GM21737 (cell line): ENCODE data around the gene ZNF629.
"Not testable (repeated sequence)": the region's sequence is repeated elsewhere in the genome, so short reads cannot be mapped to it uniquely, and the experiment has no call there.

Experiments used
- ATAC-seq: cut with Tn5 transposase; IDR thresholded peaks from one replicate; pipeline ENCODE4 v1.9.1; 2021; ENCODE audit warnings: mild to moderate bottlenecking, moderate library complexity; ENCODE audit not compliant: unreplicated experiment

ZNF629 gene

DNA sequence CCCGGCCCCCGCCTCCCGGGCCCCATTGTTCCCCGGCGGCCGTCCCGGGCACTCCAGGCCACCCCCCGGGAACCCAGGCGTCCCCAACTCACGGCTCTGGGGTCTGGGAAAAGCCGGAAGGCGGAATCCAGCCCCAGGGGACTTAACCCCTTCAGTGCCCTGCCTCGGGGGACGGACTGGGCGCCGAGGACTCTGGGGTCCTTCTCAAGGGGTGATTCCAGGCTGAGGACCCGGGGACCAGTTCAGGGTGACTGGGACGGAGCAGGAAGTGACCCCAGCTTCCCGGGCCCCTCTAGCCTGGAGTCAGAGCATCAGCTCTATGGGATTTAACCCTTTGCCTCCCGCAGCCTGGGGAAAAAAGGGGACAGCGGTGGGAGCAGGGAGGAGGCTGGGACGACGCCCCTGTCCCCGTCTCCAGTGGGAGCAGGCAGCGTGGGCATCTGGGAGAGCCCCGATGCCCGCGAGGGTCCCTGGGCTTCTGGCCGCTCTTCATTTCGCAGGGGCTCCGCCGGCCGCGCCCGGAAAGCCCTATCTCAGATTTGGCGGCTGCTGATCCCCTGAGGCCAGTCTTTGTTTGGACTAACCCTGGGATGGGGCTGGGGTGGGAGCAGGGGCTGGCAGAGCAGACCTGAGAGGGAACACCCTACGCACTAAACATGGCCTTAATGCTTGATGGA, at the start of gene ZNF629:
ZNF629 (minus strand) TSS at position 270 of the 677 bp plus-strand sequence. CDS start 2,723 bp downstream, outside the sequence.
- ATAC-seq: no peak

GRCh38 chr16:30834130-30834740, 47.2 kb upstream of the ZNF629 start:
- no peak for ATAC-seq

- no peak for ATAC-seq
Measured at GRCh38 chr16:30830072-30830417, 43.0 kb upstream of the ZNF629 start.

GRCh38 chr16:30829130-30830071, 42.4 kb upstream of the ZNF629 start:
- ATAC-seq: no peak

DNA sequence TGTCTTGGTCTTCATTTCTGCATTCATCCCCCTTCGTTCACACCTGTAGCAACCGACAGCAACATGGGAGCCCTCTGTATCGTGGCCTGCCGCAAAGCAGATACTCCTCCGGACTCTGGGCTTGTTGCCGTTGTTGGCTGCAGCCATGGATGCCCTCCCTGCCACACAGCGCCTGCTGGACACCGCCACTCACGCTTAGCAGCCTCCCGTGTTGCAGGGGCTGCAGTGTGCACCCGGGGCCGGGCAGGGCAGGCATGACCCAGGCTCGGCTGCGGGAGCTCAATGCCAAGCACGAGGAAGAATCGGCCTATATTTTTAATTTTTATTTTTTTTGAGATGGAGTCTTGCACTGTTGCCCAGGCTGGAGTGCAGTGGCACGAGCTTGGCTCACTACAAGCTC, 34.9 kb upstream of the ZNF629 start:
- no peak for ATAC-seq

GRCh38 chr16:30821441-30821840, 34.4 kb upstream of the ZNF629 start:
- ATAC-seq: not testable (repeated sequence)

DNA sequence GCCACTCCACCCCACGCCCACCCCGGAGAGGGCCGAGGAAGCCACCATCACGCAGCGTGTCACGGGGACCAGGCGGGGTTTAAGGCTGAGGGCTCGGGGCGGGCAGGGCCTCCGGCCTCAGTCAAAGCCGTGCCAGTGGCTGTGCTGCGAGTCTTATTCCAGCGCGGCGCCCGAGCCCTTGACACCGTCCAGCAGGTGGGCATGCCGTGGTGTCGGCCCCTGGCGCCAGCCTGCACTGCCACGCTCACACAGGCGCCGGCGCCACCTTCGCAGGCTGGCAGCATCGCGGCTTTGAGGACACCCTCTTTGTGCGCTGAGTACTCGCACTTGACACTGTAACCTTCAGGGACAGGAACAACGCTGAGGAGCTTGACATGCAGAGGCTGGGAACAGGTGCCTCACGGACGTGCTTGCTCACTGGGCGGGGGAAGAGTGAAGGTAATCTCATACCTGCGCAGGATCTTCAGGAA, 34.0 kb upstream of the ZNF629 start:
- no peak for ATAC-seq

- ATAC-seq: no peak
Measured at GRCh38 chr16:30816769-30817168, 29.8 kb upstream of the ZNF629 start.

DNA sequence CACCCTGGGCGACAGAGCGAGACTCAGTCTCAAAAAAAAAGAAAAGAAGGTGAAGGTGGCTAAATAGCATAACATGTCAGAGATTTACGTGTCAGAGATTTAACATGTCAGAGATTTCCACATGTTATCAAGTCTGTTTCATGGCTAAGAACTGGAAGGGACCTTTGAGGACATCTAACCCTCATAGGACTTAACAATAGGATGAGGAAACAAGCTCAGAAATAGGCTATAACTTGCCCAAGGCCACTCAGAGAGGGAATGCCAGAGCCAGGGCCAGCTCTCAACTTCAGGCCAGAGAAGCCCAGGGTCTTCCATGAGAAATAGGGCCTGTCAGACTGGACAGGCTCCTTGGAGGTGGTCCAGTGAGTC, 26.8 kb upstream of the ZNF629 start:
- ATAC-seq: no peak

DNA sequence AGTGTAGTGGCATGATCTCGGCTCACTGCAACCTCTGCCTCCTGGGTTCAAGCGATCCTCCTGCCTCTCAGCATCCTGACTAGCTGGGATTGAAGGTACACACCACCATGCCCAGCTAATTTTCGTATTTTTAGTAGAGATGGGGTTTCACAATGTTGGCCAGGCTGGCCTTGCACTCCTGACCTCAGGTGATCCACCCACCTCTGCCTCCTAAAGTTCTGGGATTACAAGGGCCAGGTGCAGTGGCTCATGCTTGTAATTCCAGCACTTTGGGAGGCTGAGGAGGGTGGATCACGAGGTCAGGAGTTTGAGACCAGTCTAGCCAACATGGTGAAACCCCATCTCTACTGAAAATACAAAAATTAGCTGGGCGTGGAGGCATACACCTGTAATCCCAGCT, 22.7 kb upstream of the ZNF629 start:
- ATAC-seq: not testable (repeated sequence)

GRCh38 chr16:30808890-30809426, 22.0 kb upstream of the ZNF629 start:
- not testable (repeated sequence) for ATAC-seq

DNA sequence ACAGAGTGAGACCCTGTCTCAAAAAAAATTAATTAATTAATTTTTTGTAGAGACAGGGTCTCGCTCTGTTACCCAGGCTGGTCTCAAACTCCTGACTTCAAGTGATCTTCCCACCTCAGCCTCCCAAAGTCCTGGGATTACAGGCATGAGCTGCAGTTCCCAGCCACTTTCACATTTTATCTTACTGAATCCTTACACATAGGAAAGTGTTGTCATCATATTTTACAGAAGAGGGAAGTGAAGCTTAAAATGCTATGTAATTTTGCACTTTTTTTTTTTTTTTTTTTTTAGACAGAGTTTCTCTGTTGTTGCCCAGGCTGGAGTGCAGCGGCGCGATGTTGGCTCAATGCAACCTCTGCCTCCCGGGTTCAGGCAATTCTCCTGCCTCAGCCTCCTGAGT, 21.1 kb upstream of the ZNF629 start:
- ATAC-seq: no peak

GRCh38 chr16:30805370-30806169, 18.6 kb upstream of the ZNF629 start:
- no peak for ATAC-seq

DNA sequence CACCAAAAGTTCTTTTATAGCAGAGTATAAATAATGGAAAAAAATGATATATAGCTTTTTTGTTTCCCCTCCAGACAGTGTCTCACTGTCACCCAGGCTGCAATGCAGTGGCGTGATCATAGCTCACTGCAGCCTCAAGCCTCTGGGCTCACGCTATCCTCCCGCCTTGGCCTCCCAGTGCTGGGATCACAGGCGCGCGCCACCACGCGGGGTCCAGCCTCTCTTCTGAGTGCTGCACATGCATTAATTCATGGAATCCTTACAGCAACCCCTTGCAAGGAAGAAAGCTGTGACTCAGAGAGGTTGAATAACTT, 18.0 kb upstream of the ZNF629 start:
- no peak for ATAC-seq

DNA sequence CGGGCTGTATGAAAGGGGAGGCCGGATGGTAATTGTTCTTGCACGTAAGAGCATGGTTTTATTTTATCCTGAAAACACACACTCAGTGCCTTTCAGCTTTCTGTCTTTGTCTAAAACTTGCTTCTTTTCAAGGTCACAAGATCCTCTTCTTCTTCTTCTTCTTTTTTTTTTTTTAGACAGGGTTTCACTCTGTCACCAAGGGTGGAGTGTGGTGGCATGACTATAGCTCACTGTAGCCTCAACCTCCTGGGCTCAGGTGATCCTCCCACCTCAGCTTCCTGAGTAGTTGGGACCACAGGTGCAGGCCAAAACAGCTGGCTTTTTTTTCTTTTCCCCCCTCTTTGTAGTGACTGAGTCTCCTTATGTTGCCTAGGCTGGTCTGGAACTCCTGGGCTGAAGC, 15.9 kb upstream of the ZNF629 start:
- ATAC-seq: no peak

GRCh38 chr16:30797670-30798309, 10.8 kb upstream of the ZNF629 start:
- no peak for ATAC-seq

DNA sequence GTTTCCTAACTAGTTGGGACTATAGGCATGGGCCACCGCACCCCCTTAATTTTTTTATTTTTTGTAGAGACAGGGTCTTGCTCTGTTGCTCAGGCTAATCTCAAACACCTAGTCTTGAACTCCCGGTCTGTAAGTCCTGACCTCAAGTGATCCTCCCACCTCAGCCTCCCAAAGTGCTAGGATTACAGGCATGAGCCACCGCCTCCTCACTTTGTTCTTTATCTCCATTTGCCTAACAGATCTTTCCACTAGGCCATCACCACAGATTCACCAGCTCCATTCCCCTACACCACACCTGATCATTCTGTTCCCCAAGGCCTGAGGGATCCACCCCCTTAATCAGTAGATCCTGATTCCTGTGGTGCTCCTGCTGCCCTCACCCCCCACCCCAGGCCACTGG, 7.6 kb upstream of the ZNF629 start:
- no peak for ATAC-seq

- no peak for ATAC-seq
Measured at GRCh38 chr16:30793508-30794069, 6.6 kb upstream of the ZNF629 start.

GRCh38 chr16:30787613-30788378, 791 bp upstream of the ZNF629 start:
- no peak for ATAC-seq
